LNCAP (cell line): Measurements from ENCODE around the gene SPP2.

Experiments
- CTCF ChIP-seq: fragments of 450-650 bp; IDR thresholded peaks from 2 replicates; pipeline ENCODE4 v1.5.1; 2017; ENCODE audit warnings: mild to moderate bottlenecking

The SPP2 gene

DNA sequence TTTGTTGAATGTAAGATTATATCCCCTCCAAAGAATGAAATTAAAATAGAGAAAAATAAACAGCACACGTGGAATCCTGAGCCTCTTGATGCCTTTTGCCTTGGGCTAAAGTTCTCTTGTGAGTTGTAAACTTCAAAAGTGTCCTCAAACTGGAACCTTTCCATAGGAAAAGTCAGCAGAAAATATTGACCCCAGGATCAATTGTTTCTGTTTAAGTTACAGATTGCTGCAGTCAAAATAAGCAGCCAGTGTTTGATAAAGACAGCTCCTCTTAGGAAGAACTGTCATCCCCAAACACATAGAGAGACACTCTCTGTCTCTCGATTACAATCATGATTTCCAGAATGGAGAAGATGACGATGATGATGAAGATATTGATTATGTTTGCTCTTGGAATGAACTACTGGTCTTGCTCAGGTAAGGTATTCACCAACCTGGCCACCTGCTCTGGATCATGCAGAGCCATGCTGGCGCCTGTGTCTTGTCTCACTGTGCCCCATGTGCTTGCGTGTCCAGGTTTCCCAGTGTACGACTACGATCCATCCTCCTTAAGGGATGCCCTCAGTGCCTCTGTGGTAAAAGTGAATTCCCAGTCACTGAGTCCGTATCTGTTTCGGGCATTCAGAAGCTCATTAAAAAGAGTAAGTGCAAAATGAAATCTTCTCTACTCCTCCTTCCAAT is at the start of gene SPP2:
Gene SPP2 (plus strand): TSS at position 248 of the 681 bp plus-strand sequence. CDS start 85 bp downstream, at position 333.
- no peak for TF ChIP-seq CTCF

DNA sequence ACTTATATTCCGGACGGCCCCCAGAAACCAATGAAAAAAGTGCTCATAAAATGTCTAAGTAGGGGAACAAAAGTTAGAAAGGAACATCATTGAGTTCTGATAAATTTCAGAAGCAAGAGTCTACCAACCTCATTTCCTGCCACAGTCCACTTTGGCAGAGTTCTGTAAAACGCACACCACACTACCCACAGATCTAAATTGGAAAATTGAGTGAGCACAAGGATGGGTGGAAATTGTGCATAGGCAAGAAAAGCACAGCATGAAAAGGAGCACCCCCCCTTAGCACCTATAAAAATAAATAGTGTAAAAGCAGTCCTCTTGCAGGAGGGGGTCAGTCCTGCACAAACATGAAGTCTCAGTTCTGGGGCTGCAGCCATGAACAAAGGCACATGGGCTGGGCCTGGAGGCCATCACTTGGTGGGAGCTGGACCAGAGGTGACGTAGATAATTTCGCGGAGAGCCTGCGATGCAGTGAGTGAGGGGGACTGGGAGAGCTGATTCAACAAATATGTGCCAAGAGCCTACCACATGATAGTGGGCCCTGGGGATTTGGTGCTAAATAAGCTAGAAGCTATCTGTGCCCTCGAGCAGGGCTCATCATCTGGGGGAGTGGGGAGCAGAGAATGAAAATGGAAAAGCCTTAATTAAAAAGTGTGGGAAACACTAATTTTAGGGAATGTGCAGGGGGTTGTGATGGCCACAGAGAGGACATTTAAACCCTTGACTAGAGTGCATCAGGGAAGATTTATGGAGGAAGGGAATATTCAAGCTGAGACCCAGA is 48.9 kb upstream of the SPP2 start:
- no peak for TF ChIP-seq CTCF

GRCh38 chr2:234002281-234002680 is 48.2 kb upstream of the SPP2 start:
- no peak for TF ChIP-seq CTCF

DNA sequence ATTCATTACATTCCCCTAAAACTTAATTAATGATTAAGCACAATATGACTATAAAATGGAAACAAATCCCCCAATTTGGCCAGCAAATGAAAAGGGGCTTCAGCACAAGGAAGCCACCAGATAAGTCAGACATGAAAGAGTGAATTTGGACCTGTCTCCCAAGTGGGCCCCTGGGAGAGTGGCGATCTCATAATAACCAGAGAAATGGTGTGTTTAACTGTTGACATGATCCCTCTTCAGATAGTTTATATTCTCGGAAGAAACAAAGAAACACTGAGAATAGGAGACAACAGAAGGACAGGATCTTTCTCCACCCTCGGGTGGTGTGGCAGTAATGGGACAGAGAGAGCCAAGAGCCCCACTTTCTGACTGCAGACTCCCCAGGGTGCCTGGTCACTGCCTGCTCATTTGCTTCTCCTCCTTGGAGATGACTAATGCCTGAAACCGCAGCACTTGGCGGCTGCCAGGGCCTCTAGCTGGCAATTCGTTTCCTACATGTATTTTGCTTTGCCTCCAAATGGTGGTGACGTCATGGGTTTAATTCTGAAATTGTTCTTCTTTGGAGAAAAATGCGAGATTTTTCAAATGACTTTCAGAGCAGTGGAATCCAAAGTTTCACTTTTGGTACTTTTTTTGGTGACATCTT is 46.4 kb upstream of the SPP2 start:
- no peak for TF ChIP-seq CTCF

GRCh38 chr2:234005126-234005525 is 45.4 kb upstream of the SPP2 start:
- TF ChIP-seq CTCF, result no peak

DNA sequence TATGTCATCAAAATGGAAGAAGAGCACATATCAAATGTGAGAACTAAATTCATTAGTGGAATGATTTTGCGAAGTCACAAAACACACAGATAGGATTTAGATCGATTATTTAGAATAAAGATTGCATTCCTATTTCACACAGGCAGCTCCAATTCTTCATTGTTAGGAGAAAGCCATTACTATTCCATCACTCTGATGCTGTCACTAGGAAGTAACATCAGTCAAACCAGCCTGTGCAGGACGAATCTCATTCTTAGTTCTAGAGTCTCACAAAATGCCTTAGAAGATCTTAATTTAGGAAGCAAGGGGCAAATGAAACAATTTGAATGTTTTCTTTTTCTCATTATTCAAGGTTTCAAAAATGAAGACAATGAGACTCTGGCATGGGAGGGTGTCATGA is 44.0 kb upstream of the SPP2 start:
- TF ChIP-seq CTCF, result no peak

DNA sequence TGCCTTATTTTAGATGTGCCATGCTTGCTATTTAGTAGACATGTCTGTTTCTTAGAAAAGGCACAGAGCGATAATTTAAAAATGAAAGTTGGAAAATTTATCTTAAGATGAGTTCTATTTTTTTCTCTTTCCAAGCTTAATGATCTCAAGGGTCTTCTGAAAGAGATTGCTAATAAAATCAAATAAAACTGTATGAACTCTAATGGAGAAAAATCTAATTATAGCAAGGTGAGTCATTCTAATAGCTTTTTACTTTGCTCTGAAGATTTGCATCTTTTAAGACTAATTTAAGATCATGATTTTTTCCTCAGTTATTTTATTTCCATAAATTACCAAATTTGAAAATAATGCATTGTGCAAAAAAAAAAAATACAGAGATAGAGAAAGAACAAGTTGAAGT is 36.1 kb upstream of the SPP2 start:
- no peak for TF ChIP-seq CTCF
